Ascending aorta (tissue), 2 donors: ENCODE results near the gene C1QTNF3. TPM values are rescaled to one million over a fixed set of nuclear protein-coding genes. Genes with fewer than 3 reads are reported as not detected.

ENCODE experiments used
- DNase-seq, 2 donors: peaks; one replicate each; pipeline ENCODE4 v3.0.0-alpha.2; 2019; ENCODE audit warnings: low spot score in 2 of 2
- H3K27ac ChIP-seq, 2 donors: fragments of 200-600 bp; sonication (generic); one replicate each; pipeline ENCODE4 v1.5.1; 2016 to 2017; ENCODE audit warnings: mild to moderate bottlenecking in 1 of 2
- H3K27me3 ChIP-seq: fragments of 200-600 bp; sonication (generic); one replicate; pipeline ENCODE4 v1.5.1; 2017
- H3K36me3 ChIP-seq, 2 donors: fragments of 200-600 bp; sonication (generic); one replicate each; pipeline ENCODE4 v1.5.1; 2016
- H3K4me1 ChIP-seq, 2 donors: fragments of 200-600 bp; sonication (generic); one replicate each; pipeline ENCODE4 v1.5.1; 2016 to 2017; ENCODE audit warnings: mild to moderate bottlenecking in 1 of 2
- H3K4me3 ChIP-seq, 2 donors: fragments of 200-600 bp; sonication (generic); one replicate each; pipeline ENCODE4 v1.5.1; 2016 to 2017; ENCODE audit warnings: mild to moderate bottlenecking in 1 of 2
- H3K9me3 ChIP-seq, 2 donors: fragments of 200-600 bp; sonication (generic); one replicate each; pipeline ENCODE4 v1.5.1; 2016
- intact Hi-C: fragments of 100-400 bp; cut with DNase I; formaldehyde crosslinking; loops from one replicate; pipeline ENCODE4 v1.15.1; 2023
- total RNA-seq: library from RNA; depleted of rRNA; stranded (reverse); fragments of >200 nt; gene quantifications from one replicate; pipeline ENCODE4 v1.1.0, GENCODE V29; 2016
- TF ChIP-seq, protein P1 (sequence below), 3 experiments: fragments of 200-600 bp in 2 of 3; fragments of 450-650 bp in 1 of 3; sonication (generic) in 2 of 3; IDR thresholded peaks; one replicate each; pipeline ENCODE4 v1.5.1; 2016 to 2019; ENCODE audit warnings: antibody characterized with exemption in 3 of 3, mild to moderate bottlenecking in 1 of 3, moderate library complexity in 1 of 3

C1QTNF3 gene
- total RNA-seq, 1 donor from 2014 or later: 1.3 TPM

DNA sequence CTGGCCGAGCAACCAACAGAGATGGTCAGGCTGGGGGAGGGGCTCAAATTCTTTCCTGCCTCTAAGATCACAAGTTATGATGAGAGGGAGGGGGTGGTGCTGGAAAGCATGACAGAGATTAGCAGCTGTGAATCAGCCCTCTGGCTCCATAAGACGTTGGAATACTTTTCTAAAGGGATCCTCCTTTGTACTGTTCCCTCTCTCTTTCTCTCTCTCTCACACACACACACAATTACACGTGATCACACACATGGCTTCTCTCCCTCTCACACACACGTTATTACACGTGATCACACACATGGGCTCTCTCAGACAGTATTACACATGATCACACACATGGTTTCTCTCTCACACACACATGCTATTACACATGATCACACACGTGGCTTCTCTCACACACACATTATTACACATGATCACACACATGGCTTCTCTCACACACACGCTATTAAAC, 58.3 kb downstream of the C1QTNF3 start, which contains the start of gene SLC45A2:
SLC45A2 (minus strand) TSS at position 23 of the 454 bp plus-strand sequence. CDS start 110 bp downstream, outside the sequence.
- H3K36me3 ChIP-seq: peaks cover 16 to 20% of the 10 kb centered on the region in 2 donors
- intact Hi-C loops: no loop called here
- H3K9me3 ChIP-seq: no peaks in the 10 kb centered on the region
- TF ChIP-seq, protein P1, sequence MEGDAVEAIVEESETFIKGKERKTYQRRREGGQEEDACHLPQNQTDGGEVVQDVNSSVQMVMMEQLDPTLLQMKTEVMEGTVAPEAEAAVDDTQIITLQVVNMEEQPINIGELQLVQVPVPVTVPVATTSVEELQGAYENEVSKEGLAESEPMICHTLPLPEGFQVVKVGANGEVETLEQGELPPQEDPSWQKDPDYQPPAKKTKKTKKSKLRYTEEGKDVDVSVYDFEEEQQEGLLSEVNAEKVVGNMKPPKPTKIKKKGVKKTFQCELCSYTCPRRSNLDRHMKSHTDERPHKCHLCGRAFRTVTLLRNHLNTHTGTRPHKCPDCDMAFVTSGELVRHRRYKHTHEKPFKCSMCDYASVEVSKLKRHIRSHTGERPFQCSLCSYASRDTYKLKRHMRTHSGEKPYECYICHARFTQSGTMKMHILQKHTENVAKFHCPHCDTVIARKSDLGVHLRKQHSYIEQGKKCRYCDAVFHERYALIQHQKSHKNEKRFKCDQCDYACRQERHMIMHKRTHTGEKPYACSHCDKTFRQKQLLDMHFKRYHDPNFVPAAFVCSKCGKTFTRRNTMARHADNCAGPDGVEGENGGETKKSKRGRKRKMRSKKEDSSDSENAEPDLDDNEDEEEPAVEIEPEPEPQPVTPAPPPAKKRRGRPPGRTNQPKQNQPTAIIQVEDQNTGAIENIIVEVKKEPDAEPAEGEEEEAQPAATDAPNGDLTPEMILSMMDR (IDR thresholded peaks at IDR 0.05): no peak
- no peak for DNase-seq
- no peak within 1 kb of the TSS for H3K27ac ChIP-seq
- H3K4me1 ChIP-seq: no peaks in the 10 kb centered on the region
- H3K27me3 ChIP-seq: no peaks in the 10 kb centered on the region
- H3K4me3 ChIP-seq: no peak within 1 kb of the TSS

DNA sequence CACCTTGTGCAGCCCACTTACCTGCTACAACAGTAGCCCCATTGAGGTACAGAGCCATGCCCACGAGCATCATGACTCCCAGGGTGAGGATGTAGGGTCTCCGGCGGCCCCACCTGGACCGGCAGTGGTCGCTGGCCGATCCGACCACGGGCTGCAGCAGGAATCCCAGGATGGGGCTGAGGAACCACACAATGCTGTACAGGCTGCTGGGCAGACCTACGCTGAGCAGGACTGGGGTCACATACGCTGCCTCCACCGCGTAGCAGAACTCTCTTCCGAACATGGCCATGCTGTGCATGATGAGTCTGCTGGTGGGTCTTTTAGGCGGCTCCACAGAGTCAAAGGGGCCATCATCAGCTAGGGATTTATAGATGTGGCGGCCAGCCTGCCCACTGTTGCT, 58.8 kb downstream of the C1QTNF3 start:
- Histone ChIP-seq H3K4me3 (no peak overlapping the region), H3K9me3 (no peaks in the 10 kb centered on the region), H3K4me1 (no peaks in the 10 kb centered on the region), H3K36me3 (peaks cover 12 to 18% of the 10 kb centered on the region in 2 donors), H3K27me3 (no peaks in the 10 kb centered on the region), H3K27ac (no peak overlapping the region)
- no peak for DNase-seq
- TF ChIP-seq, protein P1 (IDR thresholded peaks at IDR 0.05): no peak
- intact Hi-C loops: no loop called here

DNA sequence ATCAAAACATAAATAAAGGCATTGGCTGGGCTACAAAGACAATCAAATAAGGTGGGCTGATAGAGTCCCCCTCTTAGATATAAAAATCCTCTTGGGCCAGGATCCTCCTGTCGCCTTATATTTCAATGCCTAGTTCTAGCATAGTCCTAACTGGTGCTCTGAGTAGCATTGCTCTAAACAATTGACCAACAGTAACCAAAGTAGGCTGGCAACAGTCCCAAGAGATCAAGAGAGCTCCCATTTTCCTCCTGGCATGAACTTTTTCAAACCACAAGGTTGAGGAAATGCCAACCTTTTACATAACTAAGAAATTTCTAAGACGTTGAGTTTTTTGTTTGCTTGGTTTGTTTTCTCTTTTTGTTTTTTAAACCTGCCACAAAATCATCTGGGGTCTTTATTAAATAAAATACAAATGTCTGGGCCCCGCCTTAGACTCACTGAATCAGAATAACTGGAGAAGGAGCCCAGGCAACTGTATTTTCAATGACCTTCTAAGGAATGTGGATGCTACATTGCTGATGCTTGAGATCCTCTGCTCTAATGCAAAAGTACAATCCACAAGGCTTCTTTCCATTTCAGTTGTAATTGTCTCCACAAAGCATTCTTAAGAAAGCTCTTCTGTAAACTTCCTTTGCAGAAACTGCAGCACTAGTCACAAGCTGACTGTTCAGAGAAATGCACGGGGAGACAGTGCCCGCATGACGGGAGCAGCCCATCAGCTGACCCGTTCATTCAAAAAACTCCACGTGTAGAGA, 61.4 kb downstream of the C1QTNF3 start:
- no peak for DNase-seq
- intact Hi-C loops: no loop called here
- Histone ChIP-seq H3K4me1 (no peaks in the 10 kb centered on the region), H3K9me3 (no peaks in the 10 kb centered on the region), H3K36me3 (no peaks in the 10 kb centered on the region), H3K4me3 (no peak overlapping the region), H3K27me3 (no peaks in the 10 kb centered on the region), H3K27ac (no peak overlapping the region)
- TF ChIP-seq, protein P1 (IDR thresholded peaks at IDR 0.05): no peak

DNA sequence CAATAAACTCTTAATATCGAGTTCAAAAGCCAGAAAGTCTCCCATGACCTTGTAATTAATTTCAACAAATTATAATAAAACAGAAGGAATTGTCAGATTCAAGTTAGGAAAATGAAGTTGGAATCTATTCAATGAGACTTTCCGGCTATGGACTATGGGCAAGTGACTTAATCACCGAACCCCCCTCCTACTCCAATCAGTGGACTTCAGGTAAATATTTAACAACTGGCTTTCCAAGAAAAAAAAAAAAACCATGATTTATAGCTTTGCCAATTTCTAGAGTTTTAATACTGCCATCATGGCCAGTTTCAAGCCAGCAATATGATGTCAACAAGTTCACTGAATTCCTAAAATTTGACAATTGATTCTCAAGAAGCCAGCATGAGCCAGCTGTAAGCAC, 63.0 kb downstream of the C1QTNF3 start:
- no peak for DNase-seq
- Histone ChIP-seq H3K27ac (no peak overlapping the region), H3K4me1 (no peaks in the 10 kb centered on the region), H3K36me3 (no peaks in the 10 kb centered on the region), H3K4me3 (no peak overlapping the region), H3K27me3 (no peaks in the 10 kb centered on the region), H3K9me3 (no peaks in the 10 kb centered on the region)
- TF ChIP-seq, protein P1 (IDR thresholded peaks at IDR 0.05): no peak
- intact Hi-C loops: no loop called here

DNA sequence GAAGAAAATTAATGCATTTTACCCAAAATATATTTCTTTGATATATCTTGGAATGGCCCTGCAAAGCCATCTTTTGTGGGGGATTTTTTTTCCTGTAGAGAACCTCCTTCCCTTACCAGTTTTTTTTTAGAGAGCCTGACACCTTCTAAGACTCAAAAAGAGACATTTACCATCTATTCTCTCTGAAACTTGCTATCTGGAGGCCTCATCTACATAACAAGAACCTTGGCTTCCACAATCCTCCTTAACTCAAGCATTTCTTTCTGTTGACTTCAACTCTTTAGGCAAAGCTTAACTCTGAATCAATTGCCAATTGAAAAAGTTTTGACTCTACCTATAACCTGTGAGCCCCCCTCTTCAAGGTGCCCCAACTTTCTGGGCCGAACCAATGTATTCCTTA, 64.7 kb downstream of the C1QTNF3 start:
- DNase-seq: no peak
- no peaks in the 10 kb centered on the region for H3K4me1 ChIP-seq
- no peak overlapping the region for H3K27ac ChIP-seq
- H3K36me3 ChIP-seq: no peaks in the 10 kb centered on the region
- H3K9me3 ChIP-seq: no peaks in the 10 kb centered on the region
- no peak overlapping the region for H3K4me3 ChIP-seq
- TF ChIP-seq, protein P1 (IDR thresholded peaks at IDR 0.05): no peak
- intact Hi-C loops: no loop called here
- H3K27me3 ChIP-seq: no peaks in the 10 kb centered on the region
